ENCODE measurements around the gene FTCDNL1. TPM values are rescaled to one million over a fixed set of nuclear protein-coding genes. Genes with fewer than 3 reads are reported as not detected.

The FTCDNL1 gene
- total RNA-seq, 2 experiments from 2014 or later: 3.8 to 4.3 TPM

DNA sequence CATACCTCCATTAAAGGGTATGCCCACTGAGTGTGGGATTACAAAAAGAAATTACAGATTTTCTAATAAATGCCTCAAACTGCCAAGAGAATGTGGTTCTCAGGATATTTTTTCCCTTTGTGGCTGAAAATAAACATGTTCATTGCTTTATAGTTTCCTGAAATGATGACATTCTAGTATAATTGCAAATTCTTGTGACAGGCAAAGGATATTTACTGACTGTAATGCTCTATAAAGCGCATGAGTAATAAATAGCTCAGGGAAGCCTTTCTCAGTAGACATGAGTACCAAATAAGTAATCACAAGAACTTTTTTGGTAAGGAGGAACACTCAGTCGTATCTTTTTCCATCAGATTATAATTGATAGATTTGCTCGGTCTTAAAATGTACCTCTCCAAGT, 72.3 kb downstream of the FTCDNL1 start:
- DNase-seq (no peak), ATAC-seq (no peak)
- Mint-ChIP-seq H3K27me3 (no peaks in the 10 kb centered on the region), H3K4me3 (no peak overlapping the region), H3K36me3 (ENCODE audit: low read depth) (no peaks in the 10 kb centered on the region), H3K4me1 (no peaks in the 10 kb centered on the region), H3K9me3 (ENCODE audit: low read depth) (no peaks in the 10 kb centered on the region), H3K27ac (no peak overlapping the region)
- intact Hi-C loops (cut with DNase I, micrococcal nuclease): no loop called here
- CTCF ChIA-PET: no interaction called here
- POLR2A ChIA-PET: no interaction called here

DNA sequence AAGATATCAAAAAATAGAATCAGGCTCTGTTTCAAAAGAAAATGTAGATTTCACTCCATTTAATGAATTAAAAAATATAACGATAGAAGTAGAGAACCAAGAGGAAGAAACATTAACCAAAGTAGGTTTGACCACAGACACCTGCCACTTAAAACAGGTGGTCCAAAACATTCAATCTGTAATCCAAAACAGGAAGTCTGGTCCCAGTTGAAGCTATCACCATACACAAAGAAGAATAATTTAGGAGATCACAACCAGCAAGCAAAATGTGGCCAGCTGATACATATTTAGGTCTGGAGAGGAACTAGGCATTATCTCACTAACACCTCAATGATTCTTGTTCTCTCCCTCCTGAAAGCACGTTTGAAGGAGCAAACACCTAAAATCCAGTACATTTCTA, 73.1 kb downstream of the FTCDNL1 start:
- no peaks in the 10 kb centered on the region for H3K27me3 Mint-ChIP-seq
- intact Hi-C loops (cut with DNase I, micrococcal nuclease): no loop called here
- no peaks in the 10 kb centered on the region for H3K9me3 Mint-ChIP-seq (ENCODE audit: low read depth)
- no peak overlapping the region for H3K27ac Mint-ChIP-seq
- H3K4me3 Mint-ChIP-seq: no peak overlapping the region
- no peak for ATAC-seq
- H3K36me3 Mint-ChIP-seq (ENCODE audit: low read depth): no peaks in the 10 kb centered on the region
- POLR2A ChIA-PET: no interaction called here
- CTCF ChIA-PET: no interaction called here
- H3K4me1 Mint-ChIP-seq: no peaks in the 10 kb centered on the region
- no peak for DNase-seq

DNA sequence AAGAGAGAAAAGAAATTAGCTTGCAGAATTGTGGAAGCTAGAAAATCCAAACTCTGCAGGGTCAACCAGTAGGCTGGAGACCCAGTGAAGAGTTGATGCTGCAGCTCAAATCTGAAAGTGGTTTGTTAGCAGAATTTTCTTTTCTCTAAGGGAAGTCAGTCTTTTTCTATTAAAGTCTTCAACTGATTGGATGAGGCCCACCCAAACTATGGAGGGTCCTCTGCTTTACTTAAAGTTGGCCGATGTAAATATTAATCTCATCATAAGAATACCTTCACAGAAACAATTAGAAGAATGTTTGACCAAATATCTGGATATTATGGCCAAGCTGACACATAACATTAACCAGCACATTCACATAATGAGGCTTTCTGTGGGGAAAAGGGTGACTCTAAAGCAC, 73.7 kb downstream of the FTCDNL1 start:
- no peak overlapping the region for H3K27ac Mint-ChIP-seq
- H3K4me3 Mint-ChIP-seq: no peak overlapping the region
- DNase-seq: no peak
- ChIA-PET CTCF (interaction anchor here (0.6 kb wide), 1 partner anchor 20 kb away, joined by 3 read pairs; no protein-coding TSS in a partner anchor), POLR2A (no interaction called here)
- no peaks in the 10 kb centered on the region for H3K9me3 Mint-ChIP-seq (ENCODE audit: low read depth)
- intact Hi-C loops (cut with DNase I, micrococcal nuclease): no loop called here
- no peak for ATAC-seq
- H3K27me3 Mint-ChIP-seq: no peaks in the 10 kb centered on the region
- no peaks in the 10 kb centered on the region for H3K36me3 Mint-ChIP-seq (ENCODE audit: low read depth)
- H3K4me1 Mint-ChIP-seq: no peaks in the 10 kb centered on the region

DNA sequence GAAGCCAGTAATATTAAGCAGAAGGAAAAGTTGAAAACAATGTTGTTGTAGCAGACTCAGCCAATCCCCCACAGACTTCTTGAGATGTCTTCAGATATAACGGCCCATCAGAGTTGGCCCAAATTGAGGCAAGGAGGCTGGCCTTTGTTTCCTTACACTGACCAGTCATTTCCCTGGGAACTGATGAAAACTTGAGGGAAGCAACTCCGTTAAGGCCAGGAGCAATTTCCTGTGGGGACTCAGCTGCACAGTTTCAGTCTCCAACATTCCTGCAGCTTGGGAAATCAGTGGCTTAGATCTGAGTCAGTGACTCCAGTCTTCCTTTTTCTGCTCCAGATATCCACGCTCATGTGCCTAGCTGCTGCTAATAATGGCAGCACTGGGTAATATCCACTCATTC, 75.7 kb downstream of the FTCDNL1 start:
- H3K9me3 Mint-ChIP-seq (ENCODE audit: low read depth): no peaks in the 10 kb centered on the region
- DNase-seq (no peak), ATAC-seq (no peak)
- intact Hi-C loops (cut with DNase I, micrococcal nuclease): no loop called here
- ChIA-PET POLR2A (no interaction called here), CTCF (interaction anchor here (1.3 kb wide), 1 partner anchor 8 kb away, joined by 3 read pairs; no protein-coding TSS in a partner anchor)
- H3K36me3 Mint-ChIP-seq (ENCODE audit: low read depth): no peaks in the 10 kb centered on the region
- no peaks in the 10 kb centered on the region for H3K4me1 Mint-ChIP-seq
- no peaks in the 10 kb centered on the region for H3K27me3 Mint-ChIP-seq
- no peak overlapping the region for H3K27ac Mint-ChIP-seq
- no peak overlapping the region for H3K4me3 Mint-ChIP-seq

DNA sequence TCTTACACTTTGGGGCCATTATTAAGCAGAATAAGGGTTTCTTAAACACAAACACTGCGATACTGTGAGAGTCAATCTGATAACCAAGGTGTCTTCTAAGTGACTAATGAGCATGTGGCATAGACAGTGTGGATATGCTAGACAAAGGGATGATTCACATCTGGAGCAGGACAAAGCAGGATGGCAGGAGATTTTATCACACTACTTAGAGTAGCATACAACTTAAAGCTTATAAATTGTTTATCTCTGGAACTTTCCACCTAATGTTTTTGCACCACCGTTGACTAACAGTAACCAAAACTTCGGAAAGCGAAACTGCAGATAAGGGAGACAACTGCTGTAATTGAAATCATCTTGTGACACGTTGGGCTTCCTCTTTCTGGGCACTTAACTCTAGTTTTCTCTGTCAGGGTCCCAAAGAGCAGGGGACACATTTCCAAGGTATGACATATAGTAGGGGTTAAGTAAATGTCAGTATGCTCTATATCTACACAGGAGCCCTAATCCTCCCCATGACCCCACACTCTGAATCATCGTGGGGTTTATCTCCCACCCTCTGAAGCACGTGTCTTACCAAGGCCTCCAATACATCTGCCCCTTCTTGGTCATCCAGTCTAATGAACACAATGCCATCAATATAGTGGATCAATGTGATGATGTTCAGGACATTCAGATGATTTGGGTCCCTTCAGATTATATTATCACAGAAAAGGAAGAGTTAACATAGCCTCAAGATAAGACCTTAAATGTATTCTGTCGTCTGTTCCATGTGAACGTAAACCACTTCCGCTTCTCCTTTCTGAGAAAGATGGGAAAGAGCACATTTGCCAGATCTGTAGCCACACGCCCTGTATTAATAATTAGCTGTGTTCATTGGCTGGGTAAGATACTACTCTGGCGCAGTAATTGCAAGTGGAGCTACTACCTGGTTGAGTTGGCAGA, 78.7 kb downstream of the FTCDNL1 start:
- no peak overlapping the region for H3K27ac Mint-ChIP-seq
- POLR2A ChIA-PET: no interaction called here
- no peaks in the 10 kb centered on the region for H3K36me3 Mint-ChIP-seq (ENCODE audit: low read depth)
- CTCF ChIA-PET: no interaction called here
- H3K4me3 Mint-ChIP-seq: no peak overlapping the region
- no peaks in the 10 kb centered on the region for H3K4me1 Mint-ChIP-seq
- ATAC-seq: peak; percentile 61
- H3K27me3 Mint-ChIP-seq: no peaks in the 10 kb centered on the region
- no peak for DNase-seq
- intact Hi-C loops (cut with DNase I, micrococcal nuclease): no loop called here
- no peaks in the 10 kb centered on the region for H3K9me3 Mint-ChIP-seq (ENCODE audit: low read depth)

DNA sequence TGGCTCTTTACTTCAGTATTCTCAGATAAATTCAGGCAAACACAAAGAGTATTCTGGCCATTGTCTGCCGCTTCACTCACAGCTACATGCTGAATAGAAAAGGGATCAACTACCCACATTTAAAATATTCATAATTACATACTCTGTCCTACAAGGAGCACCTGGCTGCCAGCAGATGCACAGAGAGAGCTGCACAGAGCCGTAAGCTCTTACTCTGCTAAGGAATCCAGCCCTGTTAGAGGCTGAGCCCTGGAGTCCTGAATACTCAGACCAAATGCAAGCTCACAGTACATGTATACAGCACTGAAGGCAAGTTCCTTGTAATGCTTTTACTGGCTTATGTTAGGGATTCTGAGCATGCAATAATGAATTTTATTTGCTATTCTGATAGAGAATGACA, 80.3 kb downstream of the FTCDNL1 start:
- POLR2A ChIA-PET: no interaction called here
- CTCF ChIA-PET: interaction anchor here (0.8 kb wide), 1 partner anchor 42 kb away, joined by 5 read pairs; no protein-coding TSS in a partner anchor
- H3K27ac Mint-ChIP-seq: no peak overlapping the region
- H3K4me3 Mint-ChIP-seq: no peak overlapping the region
- H3K9me3 Mint-ChIP-seq (ENCODE audit: low read depth): no peaks in the 10 kb centered on the region
- no peaks in the 10 kb centered on the region for H3K4me1 Mint-ChIP-seq
- ATAC-seq: no peak
- no peaks in the 10 kb centered on the region for H3K27me3 Mint-ChIP-seq
- DNase-seq: no peak
- H3K36me3 Mint-ChIP-seq (ENCODE audit: low read depth): no peaks in the 10 kb centered on the region
- intact Hi-C loops (cut with DNase I, micrococcal nuclease): no loop called here

DNA sequence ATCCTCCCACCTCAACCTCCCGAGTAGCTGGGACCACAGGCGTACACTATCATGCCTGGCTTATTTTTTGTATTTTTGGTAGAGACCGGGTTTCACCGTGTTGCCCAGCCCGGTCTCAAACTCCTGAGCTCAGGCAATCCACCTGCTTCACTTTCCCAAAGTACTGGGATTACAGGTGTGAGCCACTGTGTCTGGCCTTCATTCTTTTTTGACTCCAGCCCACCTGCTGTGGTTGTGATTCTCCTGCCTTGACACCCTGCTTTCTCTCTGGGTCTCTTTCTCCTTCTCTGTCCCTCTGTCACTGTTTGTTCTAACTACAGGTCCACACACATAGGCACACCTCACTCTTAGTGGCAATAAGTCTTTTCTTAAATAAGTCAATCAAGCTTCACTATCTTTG, 85.3 kb downstream of the FTCDNL1 start:
- Mint-ChIP-seq H3K27me3 (no peaks in the 10 kb centered on the region), H3K4me3 (no peak overlapping the region), H3K4me1 (no peaks in the 10 kb centered on the region), H3K9me3 (ENCODE audit: low read depth) (no peaks in the 10 kb centered on the region), H3K36me3 (ENCODE audit: low read depth) (no peaks in the 10 kb centered on the region), H3K27ac (no peak overlapping the region)
- ChIA-PET POLR2A (no interaction called here), CTCF (interaction anchor here (0.6 to 1.2 kb wide), 3 partner anchors 24 to 122 kb away, joined by 3 to 6 read pairs (median 3); no protein-coding TSS in a partner anchor)
- intact Hi-C loops (cut with DNase I, micrococcal nuclease): no loop called here
- ATAC-seq: no peak
- DNase-seq: no peak

DNA sequence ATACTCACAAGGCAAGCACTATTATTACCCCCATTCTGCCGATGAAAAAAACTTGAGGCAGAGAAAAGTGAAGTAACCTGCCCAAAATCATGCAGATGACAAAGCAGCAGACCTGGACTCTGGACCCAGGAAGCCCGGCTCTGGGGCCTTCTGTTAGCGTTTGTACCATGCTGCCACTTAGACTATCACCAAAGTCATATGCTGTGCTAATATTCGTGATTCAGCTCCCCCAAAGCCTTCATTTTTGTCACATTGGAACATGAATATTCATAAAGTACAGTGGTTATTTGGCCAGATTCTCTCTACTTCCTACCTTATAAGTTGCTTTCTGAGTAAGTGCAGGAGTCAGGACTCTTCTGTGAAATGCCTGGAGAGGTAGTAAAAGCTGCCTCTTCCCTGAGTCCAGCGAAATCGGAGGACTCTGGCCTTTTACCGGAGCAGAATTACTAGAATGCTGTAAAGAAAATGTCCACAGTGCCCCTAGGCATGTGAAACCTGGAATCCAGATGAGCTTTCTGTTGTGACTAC, 86.7 kb downstream of the FTCDNL1 start:
- Mint-ChIP-seq H3K27ac (no peak overlapping the region), H3K9me3 (ENCODE audit: low read depth) (no peaks in the 10 kb centered on the region), H3K36me3 (ENCODE audit: low read depth) (no peaks in the 10 kb centered on the region), H3K4me1 (no peaks in the 10 kb centered on the region), H3K4me3 (no peak overlapping the region), H3K27me3 (no peaks in the 10 kb centered on the region)
- intact Hi-C loops (cut with DNase I, micrococcal nuclease): no loop called here
- ChIA-PET POLR2A (no interaction called here), CTCF (interaction anchor here (1.0 kb wide), 1 partner anchor 24 kb away, joined by 3 read pairs; no protein-coding TSS in a partner anchor)
- ATAC-seq (no peak), DNase-seq (no peak)

DNA sequence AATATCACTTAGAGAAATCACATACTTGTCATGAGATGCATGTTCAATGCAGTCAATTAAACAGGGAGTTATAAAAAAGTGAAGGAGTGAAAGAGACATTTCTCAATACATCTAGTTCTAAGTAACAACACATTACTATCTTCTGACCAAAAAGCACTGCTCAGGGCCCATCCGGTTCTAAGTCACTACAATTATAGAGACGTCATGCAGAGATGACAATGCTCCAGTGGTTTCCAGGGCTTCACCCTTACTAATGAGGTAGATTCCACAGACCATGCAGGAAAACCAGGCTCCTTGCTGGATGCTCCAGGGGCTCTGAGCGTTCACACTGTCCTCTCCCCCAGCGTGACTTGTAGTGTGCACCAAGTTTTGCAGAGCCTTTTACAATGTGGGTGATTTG, 88.0 kb downstream of the FTCDNL1 start:
- H3K27me3 Mint-ChIP-seq: peaks cover 2% of the 10 kb centered on the region

DNA sequence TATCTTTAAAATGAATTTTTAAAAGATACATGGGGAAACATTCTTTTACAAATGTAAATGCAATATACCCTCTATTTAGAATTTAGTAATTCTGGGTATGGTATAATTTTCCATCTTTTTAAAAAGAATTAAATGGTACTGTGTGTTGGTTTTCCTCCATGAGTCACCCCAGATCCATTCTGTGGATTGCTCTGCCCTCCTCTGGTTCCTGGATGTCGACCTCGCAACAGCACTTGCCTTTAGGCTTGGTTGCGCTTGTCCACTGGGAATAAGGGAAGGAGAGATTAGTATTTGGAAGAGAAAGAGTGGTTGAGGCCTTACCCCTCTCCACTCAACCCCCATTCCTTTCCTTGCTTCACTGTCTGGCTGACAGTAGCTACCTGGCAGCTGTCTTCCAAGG, 90.4 kb downstream of the FTCDNL1 start:
- Mint-ChIP-seq H3K4me1 (no peaks in the 10 kb centered on the region), H3K9me3 (ENCODE audit: low read depth) (no peaks in the 10 kb centered on the region), H3K4me3 (no peak overlapping the region), H3K27ac (no peak overlapping the region), H3K27me3 (peaks cover 2% of the 10 kb centered on the region), H3K36me3 (ENCODE audit: low read depth) (no peaks in the 10 kb centered on the region)
- ATAC-seq (no peak), DNase-seq (no peak)
- POLR2A ChIA-PET: no interaction called here
- CTCF ChIA-PET: no interaction called here
- intact Hi-C loops (cut with DNase I, micrococcal nuclease): no loop called here

More for the DNA sequence above, 88.0 kb downstream of the FTCDNL1 start:
- DNase-seq (no peak), ATAC-seq (no peak)
- Mint-ChIP-seq H3K4me1 (no peaks in the 10 kb centered on the region), H3K9me3 (ENCODE audit: low read depth) (no peaks in the 10 kb centered on the region), H3K4me3 (no peak overlapping the region), H3K27ac (no peak overlapping the region), H3K36me3 (ENCODE audit: low read depth) (no peaks in the 10 kb centered on the region)
- POLR2A ChIA-PET: no interaction called here
- CTCF ChIA-PET: no interaction called here
- intact Hi-C loops (cut with DNase I, micrococcal nuclease): no loop called here

DNA sequence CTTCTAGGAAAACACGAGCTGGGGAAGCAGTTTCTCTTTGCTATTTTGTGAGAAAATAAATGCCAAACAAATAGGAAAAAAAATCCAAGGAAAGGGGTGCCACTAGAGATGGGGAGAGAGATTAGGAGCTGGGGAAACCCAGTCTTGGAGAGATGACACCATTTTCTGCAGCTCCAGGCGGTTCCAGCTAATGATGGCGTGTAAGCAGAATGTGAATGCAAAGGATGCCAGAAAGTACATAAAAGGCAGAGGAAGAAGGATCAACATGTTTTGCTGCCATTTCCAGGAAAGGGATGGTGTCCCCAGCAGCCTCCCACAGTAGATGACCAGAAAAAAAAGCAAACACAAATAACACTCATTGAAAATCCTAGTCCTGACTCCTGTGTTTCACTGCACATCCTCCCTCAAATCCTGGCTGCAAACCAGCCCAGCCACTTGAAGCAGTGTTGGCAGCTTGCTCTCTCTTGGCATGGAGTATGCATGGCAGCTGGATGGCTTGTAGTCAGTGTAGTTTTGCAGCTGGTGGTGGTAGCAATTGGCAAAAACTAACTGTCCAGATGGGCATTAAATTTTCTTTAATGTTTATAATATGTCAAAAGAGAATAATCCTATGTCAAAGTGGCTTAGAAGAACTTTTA, 93.6 kb downstream of the FTCDNL1 start:
- intact Hi-C loops (cut with DNase I, micrococcal nuclease): no loop called here
- ChIA-PET CTCF (interaction anchor here (0.8 to 2.1 kb wide), 2 partner anchors 17 to 20 kb away, joined by 3 to 6 read pairs; no protein-coding TSS in a partner anchor), POLR2A (no interaction called here)
- H3K4me1 Mint-ChIP-seq: no peaks in the 10 kb centered on the region
- no peaks in the 10 kb centered on the region for H3K36me3 Mint-ChIP-seq (ENCODE audit: low read depth)
- H3K27me3 Mint-ChIP-seq: peaks cover 7% of the 10 kb centered on the region
- H3K4me3 Mint-ChIP-seq: no peak overlapping the region
- ATAC-seq: no peak
- DNase-seq: no peak
- no peak overlapping the region for H3K27ac Mint-ChIP-seq
- no peaks in the 10 kb centered on the region for H3K9me3 Mint-ChIP-seq (ENCODE audit: low read depth)

DNA sequence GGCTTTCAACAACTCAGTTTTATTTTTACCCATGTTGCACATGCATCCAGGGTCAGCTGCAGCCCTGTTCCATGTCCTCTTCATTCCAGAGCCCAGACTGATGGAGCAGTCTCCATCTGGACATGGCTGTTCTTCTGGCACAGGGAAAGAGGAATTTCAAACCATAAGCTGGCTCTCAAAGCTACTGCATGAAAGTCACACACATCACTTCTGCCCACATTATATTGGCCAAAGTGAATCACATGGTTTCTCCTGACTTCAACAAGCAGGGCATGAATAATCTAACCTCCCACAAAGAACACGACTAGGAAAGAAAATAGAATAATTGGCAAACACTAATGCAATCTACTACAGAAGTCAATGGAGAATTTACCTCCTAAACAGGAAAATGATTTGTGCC, 94.2 kb downstream of the FTCDNL1 start:
- Mint-ChIP-seq H3K27me3 (peaks cover 10% of the 10 kb centered on the region), H3K4me1 (no peaks in the 10 kb centered on the region), H3K27ac (no peak overlapping the region), H3K36me3 (ENCODE audit: low read depth) (no peaks in the 10 kb centered on the region), H3K9me3 (ENCODE audit: low read depth) (no peaks in the 10 kb centered on the region), H3K4me3 (no peak overlapping the region)
- ChIA-PET CTCF (interaction anchor here (2.1 kb wide), 1 partner anchor 16 kb away, joined by 6 read pairs; no protein-coding TSS in a partner anchor), POLR2A (no interaction called here)
- no peak for DNase-seq
- no peak for ATAC-seq
- intact Hi-C loops (cut with DNase I, micrococcal nuclease): no loop called here
